Measurements from ENCODE around the gene SLC2A8. TPM values are rescaled to one million over a fixed set of nuclear protein-coding genes. Genes with fewer than 3 reads are reported as not detected.
A peak's percentile ranks its signal among the peaks of the same experiment; 100 is the strongest.

SLC2A8 gene
- total RNA-seq, 1 donor from 2014 or later, result 40.2 TPM

DNA sequence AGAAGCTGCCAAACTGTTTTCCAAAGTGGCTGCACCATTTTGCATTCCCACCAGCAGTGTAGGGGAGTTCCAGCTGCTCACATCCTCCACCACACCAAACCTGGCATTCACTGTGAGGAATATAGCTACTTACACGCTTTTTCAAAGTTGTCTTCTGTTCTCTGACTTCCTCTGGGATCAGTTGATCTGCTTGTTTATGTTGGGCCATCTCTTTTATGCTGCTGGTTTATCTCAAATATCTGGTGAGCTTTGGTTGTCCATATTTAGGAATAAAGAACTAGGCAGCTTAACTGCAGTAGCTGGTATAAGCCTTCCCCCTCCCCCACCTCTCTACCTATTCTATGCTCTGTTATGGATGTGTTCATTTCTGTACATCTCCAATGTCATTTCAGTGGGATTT is 18.7 kb downstream of the SLC2A8 start:
- H3K36me3 Mint-ChIP-seq, result peaks cover 14% of the 10 kb centered on the region
- TF ChIP-seq, protein P1, sequence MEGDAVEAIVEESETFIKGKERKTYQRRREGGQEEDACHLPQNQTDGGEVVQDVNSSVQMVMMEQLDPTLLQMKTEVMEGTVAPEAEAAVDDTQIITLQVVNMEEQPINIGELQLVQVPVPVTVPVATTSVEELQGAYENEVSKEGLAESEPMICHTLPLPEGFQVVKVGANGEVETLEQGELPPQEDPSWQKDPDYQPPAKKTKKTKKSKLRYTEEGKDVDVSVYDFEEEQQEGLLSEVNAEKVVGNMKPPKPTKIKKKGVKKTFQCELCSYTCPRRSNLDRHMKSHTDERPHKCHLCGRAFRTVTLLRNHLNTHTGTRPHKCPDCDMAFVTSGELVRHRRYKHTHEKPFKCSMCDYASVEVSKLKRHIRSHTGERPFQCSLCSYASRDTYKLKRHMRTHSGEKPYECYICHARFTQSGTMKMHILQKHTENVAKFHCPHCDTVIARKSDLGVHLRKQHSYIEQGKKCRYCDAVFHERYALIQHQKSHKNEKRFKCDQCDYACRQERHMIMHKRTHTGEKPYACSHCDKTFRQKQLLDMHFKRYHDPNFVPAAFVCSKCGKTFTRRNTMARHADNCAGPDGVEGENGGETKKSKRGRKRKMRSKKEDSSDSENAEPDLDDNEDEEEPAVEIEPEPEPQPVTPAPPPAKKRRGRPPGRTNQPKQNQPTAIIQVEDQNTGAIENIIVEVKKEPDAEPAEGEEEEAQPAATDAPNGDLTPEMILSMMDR (conservative IDR thresholded peaks at IDR 0.05), result no peak
- H3K4me1 Mint-ChIP-seq (ENCODE audit: unreplicated experiment), result peaks cover 10% of the 10 kb centered on the region
- H3K9me3 Mint-ChIP-seq, result no peaks in the 10 kb centered on the region
- no peak overlapping the region for H3K27ac Mint-ChIP-seq
- H3K4me3 Mint-ChIP-seq, result no peak overlapping the region
- no peaks in the 10 kb centered on the region for H3K27me3 Mint-ChIP-seq
- no peak for DNase-seq (ENCODE audit: extremely low spot score, unreplicated experiment)

DNA sequence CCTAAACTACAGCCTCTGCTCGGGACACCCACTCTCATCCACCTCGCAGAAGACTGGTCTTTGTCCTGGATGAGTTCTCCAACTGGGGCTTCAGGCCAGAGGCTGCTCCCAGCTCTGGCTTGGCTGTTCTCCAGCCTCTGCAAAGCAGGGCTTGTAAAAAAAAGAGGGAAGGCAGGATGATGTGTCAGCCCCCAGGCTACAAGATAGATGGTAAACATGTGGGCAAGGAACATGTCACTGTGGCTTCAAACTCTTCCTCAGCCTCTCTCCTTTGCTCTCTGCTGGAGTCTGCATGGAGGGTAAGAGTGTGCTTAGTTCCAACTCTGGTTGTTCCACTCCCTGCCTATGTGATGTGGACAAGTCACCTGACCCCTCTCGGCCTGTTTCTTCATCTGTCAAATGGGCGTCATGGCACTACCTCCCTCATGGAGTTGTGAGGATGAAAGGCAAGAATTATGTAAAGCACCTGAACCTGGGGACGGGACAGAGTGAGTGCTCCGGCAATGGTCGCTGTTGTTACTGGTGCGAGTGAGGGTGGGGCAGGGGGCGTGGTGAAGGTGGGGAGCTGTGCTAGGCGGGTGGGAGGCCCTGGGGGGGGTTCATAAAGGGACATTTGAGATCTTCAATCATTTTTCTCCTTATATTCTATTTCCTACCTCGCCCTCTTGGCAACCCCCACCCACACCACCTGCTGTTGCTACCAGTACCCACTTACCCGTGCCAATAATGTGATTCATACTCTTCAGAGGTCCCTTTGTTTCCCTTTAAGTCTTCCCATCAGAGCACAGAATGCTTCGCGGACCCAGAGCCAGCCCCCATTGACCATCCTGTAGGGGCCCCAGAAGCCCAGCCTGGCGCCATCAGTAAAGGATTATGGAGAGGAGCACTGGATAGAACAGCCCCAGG is 20.4 kb downstream of the SLC2A8 start:
- H3K4me3 Mint-ChIP-seq, result peak overlapping the region; percentile 62
- peaks cover 12% of the 10 kb centered on the region for H3K4me1 Mint-ChIP-seq (ENCODE audit: unreplicated experiment)
- H3K9me3 Mint-ChIP-seq, result no peaks in the 10 kb centered on the region
- no peak for DNase-seq (ENCODE audit: extremely low spot score, unreplicated experiment)
- no peaks in the 10 kb centered on the region for H3K27me3 Mint-ChIP-seq
- TF ChIP-seq, protein P1 (conservative IDR thresholded peaks at IDR 0.05), result no peak
- H3K27ac Mint-ChIP-seq, result peak overlapping the region; percentile 85
- H3K36me3 Mint-ChIP-seq, result peaks cover 14% of the 10 kb centered on the region

DNA sequence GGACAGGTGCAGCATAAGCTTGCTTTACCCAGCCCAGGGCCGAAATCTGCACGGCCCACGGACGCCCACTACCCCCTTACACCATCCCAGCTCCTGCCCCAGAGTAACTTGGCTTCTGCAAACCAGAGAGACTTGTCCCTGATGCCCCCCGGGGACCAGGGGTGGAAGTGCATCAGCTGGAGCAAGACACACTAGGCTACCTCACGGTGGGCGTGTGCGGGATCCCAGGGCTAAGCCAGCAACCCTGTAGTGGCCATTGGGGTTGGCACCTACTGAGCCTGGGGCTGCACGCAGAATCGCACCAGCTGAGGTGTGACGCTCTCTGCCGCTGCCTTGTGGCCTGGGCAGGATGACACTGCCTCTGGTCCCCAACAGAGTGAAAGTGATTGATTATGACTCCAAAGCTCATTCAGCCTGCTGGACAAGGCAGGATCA is 21.1 kb downstream of the SLC2A8 start:
- Mint-ChIP-seq H3K9me3 (no peaks in the 10 kb centered on the region), H3K4me1 (ENCODE audit: unreplicated experiment) (peaks cover 19% of the 10 kb centered on the region), H3K4me3 (peak overlapping the region; percentile 45), H3K36me3 (peaks cover 14% of the 10 kb centered on the region), H3K27me3 (no peaks in the 10 kb centered on the region), H3K27ac (peak overlapping the region; percentile 85)
- TF ChIP-seq, protein P1 (conservative IDR thresholded peaks at IDR 0.05), result peak; percentile 42
- no peak for DNase-seq (ENCODE audit: extremely low spot score, unreplicated experiment)

DNA sequence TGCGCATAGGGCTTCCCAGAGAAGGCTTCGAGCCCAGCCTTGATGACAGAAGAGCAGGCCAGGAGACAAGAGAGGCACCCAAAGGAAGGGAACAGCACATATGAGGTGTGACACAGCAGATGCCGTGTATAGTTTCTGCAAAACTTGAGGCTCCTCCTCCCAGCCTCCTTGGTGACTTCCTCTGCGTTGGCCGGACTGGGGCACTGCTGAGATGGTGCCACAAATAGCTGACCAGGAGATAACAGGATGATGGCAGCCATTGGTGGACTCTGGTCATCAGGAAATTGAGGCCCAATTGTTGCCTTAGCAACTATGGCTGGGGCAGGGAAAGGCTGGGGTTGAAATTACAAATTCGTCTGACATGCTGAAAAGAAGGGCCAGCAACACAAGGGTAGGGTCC is 22.4 kb downstream of the SLC2A8 start:
- no peak for DNase-seq (ENCODE audit: extremely low spot score, unreplicated experiment)
- Mint-ChIP-seq H3K9me3 (no peaks in the 10 kb centered on the region), H3K4me1 (ENCODE audit: unreplicated experiment) (peaks cover 27% of the 10 kb centered on the region), H3K27ac (peak overlapping the region; percentile 85), H3K4me3 (peak overlapping the region; percentile 59), H3K36me3 (peaks cover 6% of the 10 kb centered on the region), H3K27me3 (no peaks in the 10 kb centered on the region)
- TF ChIP-seq, protein P1 (conservative IDR thresholded peaks at IDR 0.05), result no peak

DNA sequence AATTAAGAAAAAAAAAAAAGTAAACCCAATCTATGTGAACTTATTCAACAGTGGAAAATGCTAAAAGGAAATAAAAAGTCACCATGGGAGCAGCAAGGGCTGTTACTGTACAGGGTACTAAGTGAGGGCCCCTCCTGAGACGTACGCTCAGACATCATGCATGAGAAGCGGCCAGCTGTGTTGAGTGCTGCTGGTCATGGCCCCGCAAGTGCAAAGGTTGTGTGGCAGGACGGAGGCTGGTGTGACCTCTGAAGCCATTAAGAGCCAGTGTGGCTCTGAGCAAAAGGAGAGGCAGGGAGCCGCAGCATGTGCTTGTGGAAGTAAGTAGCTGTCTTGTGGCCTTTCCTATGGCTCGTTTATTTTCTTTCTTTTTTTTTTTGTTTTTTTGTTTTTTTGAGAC is 24.1 kb downstream of the SLC2A8 start:
- H3K9me3 Mint-ChIP-seq, result no peaks in the 10 kb centered on the region
- peaks cover 29% of the 10 kb centered on the region for H3K4me1 Mint-ChIP-seq (ENCODE audit: unreplicated experiment)
- no peaks in the 10 kb centered on the region for H3K27me3 Mint-ChIP-seq
- TF ChIP-seq, protein P1 (conservative IDR thresholded peaks at IDR 0.05), result no peak
- H3K36me3 Mint-ChIP-seq, result no peaks in the 10 kb centered on the region
- peak overlapping the region; percentile 51 for H3K4me3 Mint-ChIP-seq
- no peak overlapping the region for H3K27ac Mint-ChIP-seq
- no peak for DNase-seq (ENCODE audit: extremely low spot score, unreplicated experiment)

All from type B pancreatic cell (in vitro differentiated cells).